Measurements from ENCODE around the gene WEE1. TPM values are rescaled to one million over a fixed set of nuclear protein-coding genes. Genes with fewer than 3 reads are reported as not detected.

Gene WEE1
- total RNA-seq, 2 donors from 2014 or later: 52.0 to 103 TPM

DNA sequence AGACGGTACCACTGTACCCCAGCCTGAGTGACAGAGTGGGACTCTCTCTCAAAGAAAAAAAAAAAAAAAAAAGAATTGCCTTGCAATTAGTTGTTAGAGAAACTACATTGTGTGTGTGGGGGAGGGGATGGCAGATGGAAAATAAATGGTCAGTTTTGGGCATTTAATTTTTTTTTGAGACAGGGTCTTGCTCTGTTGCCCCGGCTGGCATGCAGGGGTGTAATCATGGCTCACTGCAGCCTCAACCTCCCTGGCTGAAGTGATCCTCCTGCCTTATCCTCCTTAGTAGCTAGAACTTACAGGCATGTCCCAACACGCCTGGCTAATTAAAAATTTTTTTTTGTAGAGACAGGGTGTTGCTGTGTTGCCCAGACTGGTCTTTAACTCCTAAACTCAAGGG, 36.4 kb downstream of the WEE1 start:
- Histone ChIP-seq H3K27ac (no peak overlapping the region), H3K9me3 (no peaks in the 10 kb centered on the region), H3K4me1 (peaks cover 0 to 19% of the 10 kb centered on the region in 2 donors), H3K4me3 (no peak overlapping the region), H3K36me3 (no peaks in the 10 kb centered on the region), H3K27me3 (no peaks in the 10 kb centered on the region)
- TF ChIP-seq, protein P1, sequence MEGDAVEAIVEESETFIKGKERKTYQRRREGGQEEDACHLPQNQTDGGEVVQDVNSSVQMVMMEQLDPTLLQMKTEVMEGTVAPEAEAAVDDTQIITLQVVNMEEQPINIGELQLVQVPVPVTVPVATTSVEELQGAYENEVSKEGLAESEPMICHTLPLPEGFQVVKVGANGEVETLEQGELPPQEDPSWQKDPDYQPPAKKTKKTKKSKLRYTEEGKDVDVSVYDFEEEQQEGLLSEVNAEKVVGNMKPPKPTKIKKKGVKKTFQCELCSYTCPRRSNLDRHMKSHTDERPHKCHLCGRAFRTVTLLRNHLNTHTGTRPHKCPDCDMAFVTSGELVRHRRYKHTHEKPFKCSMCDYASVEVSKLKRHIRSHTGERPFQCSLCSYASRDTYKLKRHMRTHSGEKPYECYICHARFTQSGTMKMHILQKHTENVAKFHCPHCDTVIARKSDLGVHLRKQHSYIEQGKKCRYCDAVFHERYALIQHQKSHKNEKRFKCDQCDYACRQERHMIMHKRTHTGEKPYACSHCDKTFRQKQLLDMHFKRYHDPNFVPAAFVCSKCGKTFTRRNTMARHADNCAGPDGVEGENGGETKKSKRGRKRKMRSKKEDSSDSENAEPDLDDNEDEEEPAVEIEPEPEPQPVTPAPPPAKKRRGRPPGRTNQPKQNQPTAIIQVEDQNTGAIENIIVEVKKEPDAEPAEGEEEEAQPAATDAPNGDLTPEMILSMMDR (IDR thresholded peaks at IDR 0.05): no peak
- no peak for DNase-seq (ENCODE audit: low spot score)

- peak; percentile 96 for DNase-seq (ENCODE audit: low spot score)
- Histone ChIP-seq H3K36me3 (no peaks in the 10 kb centered on the region), H3K9me3 (no peaks in the 10 kb centered on the region), H3K4me3 (peak overlapping the region; percentile 27 to 58), H3K27me3 (no peaks in the 10 kb centered on the region), H3K27ac (peak overlapping the region; percentile 96 to 99), H3K4me1 (peaks cover 0 to 24% of the 10 kb centered on the region in 2 donors)
- TF ChIP-seq, protein P1 (IDR thresholded peaks at IDR 0.05): peak; percentile 89 to 95
These were observed 39.8 kb downstream of the WEE1 start for GRCh38 chr11:9613118-9613829.

DNA sequence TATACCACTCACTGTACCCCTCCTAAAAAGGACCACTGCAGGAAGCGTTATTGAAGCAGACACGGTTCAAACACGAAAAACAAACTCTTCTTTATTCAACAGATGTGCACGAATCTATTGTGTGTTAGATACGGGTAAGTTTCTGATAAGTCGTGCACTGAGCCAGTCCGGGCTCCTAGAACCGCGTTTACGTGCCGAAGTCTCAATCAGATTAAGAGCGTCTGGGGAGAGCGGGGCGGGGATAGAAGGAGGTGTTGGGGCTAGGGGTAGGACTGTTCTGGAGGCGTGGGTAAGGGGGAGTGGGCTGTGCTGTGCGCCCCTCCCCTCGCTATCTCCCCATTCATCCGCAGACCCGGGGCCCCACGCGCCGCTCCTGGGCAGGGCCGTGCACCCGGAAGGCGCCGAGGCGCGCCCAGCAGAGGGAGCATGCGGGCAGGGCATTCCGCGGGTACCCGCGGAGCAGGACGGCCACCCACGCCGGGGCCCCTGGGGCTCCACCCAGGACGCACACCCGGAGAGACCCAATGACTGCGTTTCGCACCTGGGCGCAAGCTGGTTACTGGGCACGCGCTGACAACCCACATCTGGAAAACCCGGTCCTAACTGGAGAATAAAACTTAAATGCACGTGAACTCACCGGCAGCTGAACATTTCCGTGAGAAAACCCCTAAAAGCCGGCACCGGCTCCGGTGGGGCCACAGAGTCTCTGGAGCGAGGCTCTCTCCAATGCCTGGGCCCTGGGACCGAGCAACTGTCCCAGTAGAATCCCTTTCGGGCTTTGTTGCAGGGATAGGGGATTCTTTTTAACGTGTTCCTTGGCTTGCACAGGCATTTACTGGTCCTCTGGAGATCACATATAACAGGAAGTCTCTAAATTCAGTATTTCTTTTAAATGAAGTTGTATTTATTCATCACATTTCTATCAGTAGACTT, 40.6 kb downstream of the WEE1 start:
- Histone ChIP-seq H3K27me3 (no peaks in the 10 kb centered on the region), H3K9me3 (no peaks in the 10 kb centered on the region), H3K4me3 (peak overlapping the region; percentile 27 to 58), H3K4me1 (peaks cover 0 to 24% of the 10 kb centered on the region in 2 donors), H3K27ac (peak overlapping the region; percentile 96 to 99), H3K36me3 (no peaks in the 10 kb centered on the region)
- TF ChIP-seq, protein P1 (IDR thresholded peaks at IDR 0.05): peak; percentile 53 to 92
- peak; percentile 86 for DNase-seq (ENCODE audit: low spot score)

GRCh38 chr11:9615031-9615451, 41.6 kb downstream of the WEE1 start:
- Histone ChIP-seq H3K4me3 (no peak overlapping the region), H3K36me3 (no peaks in the 10 kb centered on the region), H3K9me3 (no peaks in the 10 kb centered on the region), H3K27ac (peak overlapping the region; percentile 96 to 99), H3K27me3 (no peaks in the 10 kb centered on the region), H3K4me1 (peaks cover 0 to 24% of the 10 kb centered on the region in 2 donors)
- no peak for DNase-seq (ENCODE audit: low spot score)
- TF ChIP-seq, protein P1 (IDR thresholded peaks at IDR 0.05): no peak

- Histone ChIP-seq H3K36me3 (no peaks in the 10 kb centered on the region), H3K9me3 (no peaks in the 10 kb centered on the region), H3K27ac (no peak overlapping the region), H3K27me3 (no peaks in the 10 kb centered on the region), H3K4me3 (no peak overlapping the region), H3K4me1 (peaks cover 0 to 24% of the 10 kb centered on the region in 2 donors)
- no peak for DNase-seq (ENCODE audit: low spot score)
- TF ChIP-seq, protein P1 (IDR thresholded peaks at IDR 0.05): no peak
These were observed 42.7 kb downstream of the WEE1 start for GRCh38 chr11:9616042-9616675.

All from right atrium auricular region (tissue), 2 donors.